ENCODE data around the gene OR8D1.
"Not testable (repeated sequence)": the region's sequence is repeated elsewhere in the genome, so short reads cannot be mapped to it uniquely, and the experiment has no call there.

OR8D1 gene

DNA sequence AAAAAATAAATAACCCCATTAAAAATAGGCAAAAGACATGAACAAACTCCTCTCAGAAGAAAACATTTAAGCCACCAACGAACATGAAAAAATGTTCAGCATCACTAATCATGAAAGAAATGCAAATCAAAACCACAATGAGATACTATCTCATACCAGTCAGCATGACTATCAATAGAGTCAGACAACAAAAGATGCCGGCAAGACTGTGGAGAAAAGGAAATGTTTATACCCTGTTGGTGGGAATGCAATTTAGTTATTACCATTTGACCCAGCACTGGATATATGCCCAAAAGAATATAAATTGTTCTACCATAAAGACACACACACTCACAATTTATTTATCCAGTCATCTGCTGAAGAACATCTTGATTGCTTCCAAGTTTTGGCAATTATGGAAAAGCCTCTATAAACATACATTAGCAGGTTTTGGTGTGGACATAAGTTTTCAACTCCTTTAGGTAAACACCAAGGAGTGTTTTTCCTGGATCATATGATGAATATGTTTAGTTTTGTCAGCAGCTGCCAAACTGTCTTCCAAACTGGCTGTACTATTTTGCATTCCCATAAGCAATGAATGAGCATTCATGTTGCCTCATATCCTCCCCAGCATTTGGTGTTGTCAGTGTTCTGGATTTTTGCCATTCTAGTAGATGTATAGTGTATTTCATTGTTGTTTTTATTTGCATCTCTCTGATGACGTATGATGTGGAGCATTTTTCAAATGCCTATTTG, 28.0 kb downstream of the OR8D1 start:
- no peak for DNase-seq (ENCODE audit: low read depth)

DNA sequence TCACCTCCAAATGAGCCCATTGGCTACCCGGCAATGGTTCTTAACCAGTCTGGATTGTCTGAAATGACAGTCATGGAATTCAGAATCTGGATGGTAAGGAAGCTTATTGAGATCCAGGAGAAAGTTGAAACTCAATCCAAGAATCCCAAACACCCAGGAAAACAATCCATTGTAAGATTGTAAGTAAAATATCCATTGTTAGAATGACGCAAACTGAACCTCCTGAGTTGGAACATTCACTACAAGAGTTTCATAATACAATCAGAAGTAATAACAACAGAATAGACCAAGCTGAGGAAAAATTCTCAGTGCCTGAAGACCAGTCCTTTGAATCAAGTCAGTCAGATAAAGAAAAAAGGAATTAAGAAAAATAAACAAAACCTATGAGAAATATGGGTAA, 35.5 kb downstream of the OR8D1 start:
- no peak for DNase-seq (ENCODE audit: low read depth)

DNA sequence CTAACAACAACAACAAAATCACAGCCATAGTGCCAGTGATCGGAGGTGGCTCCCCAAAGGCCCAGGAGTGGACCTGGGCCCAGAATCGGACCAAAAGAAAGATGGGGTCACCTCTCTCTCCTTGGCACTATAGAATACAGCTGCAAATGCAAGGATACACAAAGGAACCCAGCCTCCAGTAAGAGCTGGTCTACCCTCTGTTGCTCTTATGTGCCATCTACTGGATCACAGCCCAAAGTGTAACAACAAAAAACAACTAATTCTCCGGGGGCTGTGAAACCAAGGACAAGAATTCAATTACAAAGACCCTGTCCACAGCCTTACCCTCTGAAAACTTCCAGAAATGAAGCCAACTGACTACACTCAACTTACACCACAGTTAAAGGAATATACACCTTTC, 35.9 kb downstream of the OR8D1 start:
- no peak for DNase-seq (ENCODE audit: low read depth)

DNA sequence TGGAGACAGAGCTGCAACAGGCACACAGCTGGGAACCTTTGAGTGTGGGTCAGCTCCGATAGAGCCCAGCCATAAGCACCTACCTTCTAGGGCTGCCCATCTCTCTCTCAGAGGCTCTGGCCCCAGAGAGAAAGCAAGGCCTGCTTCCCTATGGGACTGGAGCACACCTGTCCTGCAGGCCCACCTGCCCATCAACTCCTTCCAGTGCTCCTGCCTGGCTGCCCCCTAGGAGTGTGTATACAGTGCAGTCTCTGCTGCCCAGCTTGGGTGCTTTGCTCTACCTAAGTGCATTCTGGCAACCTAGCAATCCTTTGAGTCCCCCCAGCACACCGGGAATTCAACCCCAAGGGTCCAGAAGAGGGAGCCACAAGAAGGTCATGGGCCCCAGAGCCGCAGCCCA, 36.5 kb downstream of the OR8D1 start:
- no peak for DNase-seq (ENCODE audit: low read depth)

DNA sequence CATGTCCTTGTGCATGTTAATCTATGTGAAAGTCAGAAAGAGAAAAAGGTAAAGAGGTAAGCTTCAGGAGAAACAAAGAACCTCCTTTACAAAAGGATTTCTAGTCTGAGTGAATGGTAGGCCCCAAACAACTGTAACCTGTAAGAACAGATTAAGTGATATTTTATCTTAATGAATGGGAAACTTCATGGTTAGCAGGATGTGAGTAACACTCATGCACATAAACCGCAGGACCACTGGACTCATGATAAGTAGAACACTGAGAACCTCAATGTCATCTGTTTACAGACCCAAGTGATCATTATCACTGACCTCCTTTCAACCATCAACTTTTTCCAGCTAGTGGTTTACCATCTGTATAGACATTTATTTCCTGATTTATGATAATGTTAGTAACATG, 37.7 kb downstream of the OR8D1 start:
- DNase-seq (ENCODE audit: low read depth): no peak

DNA sequence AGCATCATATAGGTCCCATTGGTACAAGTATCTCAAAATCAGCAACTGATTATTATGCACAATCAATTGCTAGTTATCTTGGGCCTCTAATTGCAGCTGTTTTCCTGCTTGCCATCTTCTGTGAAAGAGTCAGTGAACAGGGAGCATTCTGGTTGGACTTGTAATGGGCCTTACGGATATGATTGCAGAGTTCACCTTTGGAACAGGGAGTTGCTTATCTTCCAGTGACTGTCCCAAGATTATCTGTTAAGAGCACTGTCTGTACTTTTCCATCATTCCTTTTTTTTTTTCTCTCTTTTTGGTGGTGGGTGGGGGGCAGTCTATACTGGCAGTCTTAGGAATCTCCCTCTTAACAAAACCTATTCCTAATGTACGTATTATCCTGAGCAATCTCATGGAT, 39.7 kb downstream of the OR8D1 start:
- no peak for DNase-seq (ENCODE audit: low read depth)

DNA sequence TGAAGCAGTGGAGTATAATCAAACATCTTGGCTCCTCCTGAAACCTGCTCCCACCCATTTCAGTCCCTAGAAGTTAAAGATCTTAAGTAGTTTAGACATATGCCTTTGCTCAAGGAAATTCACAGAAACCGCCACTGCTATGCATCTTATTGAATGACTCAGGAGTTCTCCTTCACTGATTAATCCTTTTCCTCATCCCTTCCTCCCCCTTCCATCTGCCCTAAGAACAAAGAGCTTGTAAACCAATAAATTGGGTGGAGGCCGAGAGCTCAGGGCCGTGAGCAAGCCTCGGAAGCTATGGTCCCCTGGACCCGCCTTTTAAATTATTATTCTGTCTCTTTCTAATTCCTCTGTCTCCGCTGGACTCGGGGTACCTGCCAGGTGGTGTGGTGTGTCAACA, 42.9 kb downstream of the OR8D1 start:
- DNase-seq (ENCODE audit: low read depth): not testable (repeated sequence)

DNA sequence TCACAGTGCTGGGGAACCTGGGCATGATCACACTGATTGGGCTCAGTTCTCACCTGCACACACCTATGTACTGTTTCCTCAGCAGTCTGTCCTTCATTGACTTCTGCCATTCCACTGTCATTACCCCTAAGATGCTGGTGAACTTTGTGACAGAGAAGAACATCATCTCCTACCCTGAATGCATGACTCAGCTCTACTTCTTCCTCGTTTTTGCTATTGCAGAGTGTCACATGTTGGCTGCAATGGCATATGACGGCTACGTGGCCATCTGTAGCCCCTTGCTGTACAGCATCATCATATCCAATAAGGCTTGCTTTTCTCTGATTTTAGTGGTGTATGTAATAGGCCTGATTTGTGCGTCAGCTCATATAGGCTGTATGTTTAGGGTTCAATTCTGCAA, 48.7 kb downstream of the OR8D1 start:
- not testable (repeated sequence) for DNase-seq (ENCODE audit: low read depth)

DNA sequence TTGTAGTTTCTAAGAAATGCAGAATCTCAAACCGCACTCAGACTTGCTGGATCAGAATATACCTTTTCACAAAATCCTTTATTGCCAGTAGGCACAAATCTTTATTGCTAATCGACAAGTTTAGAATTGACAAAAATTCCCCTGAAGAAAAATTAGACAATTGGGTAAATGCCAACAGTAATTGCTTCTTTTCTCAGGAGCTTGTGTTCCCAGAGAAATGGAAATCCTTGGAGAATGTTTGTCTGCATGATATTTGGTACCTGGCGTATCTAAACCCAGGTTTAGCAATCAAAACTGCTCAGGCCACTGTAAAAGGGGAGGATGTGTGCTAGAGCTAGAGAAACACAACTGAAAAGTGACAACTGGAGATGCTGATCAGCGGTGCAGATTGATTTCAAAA, 57.7 kb downstream of the OR8D1 start, which contains the start of gene OR8G5:
Gene OR8G5, plus strand, starts transcription at position 301 of the 400 bp plus-strand sequence. CDS start 8,556 bp downstream, outside the sequence.
- no peak for DNase-seq (ENCODE audit: low read depth)

Data from activated gamma-delta T cell treated with anti-CD3 and anti-CD28 coated beads, Interleukin-2, amount 50 U/mL, for 16 hours (primary cell).